BE2C (cell line): ENCODE results near the gene FAM229A.
"Not testable (repeated sequence)": the region's sequence is repeated elsewhere in the genome, so short reads cannot be mapped to it uniquely, and the experiment has no call there.

ENCODE experiments used
- DNase-seq: peaks from one replicate; pipeline ENCODE4 v3.0.0-alpha.2; 2020
- H3K27me3 ChIP-seq: fragments of 250-450 bp; sonication (Bioruptor Pico); 2 replicates; pipeline ENCODE4 v1.5.1; 2020; ENCODE audit warnings: mild to moderate bottlenecking
- H3K36me3 ChIP-seq: fragments of 250-450 bp; sonication (Bioruptor Pico); 2 replicates; pipeline ENCODE4 v1.5.1; 2020; ENCODE audit warnings: mild to moderate bottlenecking
- H3K4me1 ChIP-seq: fragments of 250-450 bp; sonication (Bioruptor Pico); 2 replicates; pipeline ENCODE4 v1.5.1; 2020
- H3K4me3 ChIP-seq: 2 replicates; pipeline ENCODE4 v1.5.1; 2011; ENCODE audit warnings: low read depth, low read length
- H3K9me3 ChIP-seq: fragments of 250-450 bp; sonication (Bioruptor Pico); 2 replicates; pipeline ENCODE4 v1.5.1; 2020
- TF ChIP-seq, protein P1 (sequence below): IDR thresholded peaks from 2 replicates; pipeline ENCODE4 v1.5.1; 2012; ENCODE audit warnings: mild to moderate bottlenecking, low read depth, low read length

Gene FAM229A

DNA sequence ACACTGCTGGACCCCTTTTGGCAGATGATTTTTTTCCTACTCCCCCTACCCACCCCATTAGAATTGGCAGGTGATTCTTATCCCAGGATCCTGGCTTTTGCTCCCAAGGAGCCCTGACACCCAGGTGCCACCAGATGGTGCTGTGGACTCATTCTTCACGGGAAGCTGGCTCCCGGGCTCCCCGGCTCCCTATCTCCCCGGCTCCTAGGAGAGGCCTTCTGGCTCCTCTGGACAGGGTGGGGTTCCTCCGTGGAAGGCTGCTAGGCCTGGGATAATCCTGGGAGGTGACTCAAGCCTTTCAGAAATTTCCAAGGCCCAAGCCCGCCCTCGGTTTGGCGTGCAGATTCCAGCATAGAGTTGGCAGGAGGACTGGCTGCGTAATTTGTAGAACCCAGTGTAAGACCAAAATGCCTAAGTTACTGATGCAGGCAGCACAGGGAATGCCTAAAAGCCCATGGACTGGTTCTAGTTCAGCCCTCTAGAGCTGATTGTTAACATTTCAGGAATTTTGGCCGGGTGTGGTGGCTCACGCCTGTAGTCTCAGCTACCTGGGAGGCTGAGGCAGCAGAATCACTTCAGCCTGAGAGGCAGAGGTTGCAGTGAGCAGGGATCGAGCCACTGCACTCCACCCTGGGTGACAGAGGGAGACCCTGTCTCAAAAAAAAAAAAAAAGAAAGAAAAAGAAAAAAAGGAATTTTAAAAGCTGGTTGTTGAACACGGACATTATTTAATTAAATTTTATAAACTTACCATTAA lies 38.8 kb upstream of the FAM229A start:
- TF ChIP-seq, protein P1, sequence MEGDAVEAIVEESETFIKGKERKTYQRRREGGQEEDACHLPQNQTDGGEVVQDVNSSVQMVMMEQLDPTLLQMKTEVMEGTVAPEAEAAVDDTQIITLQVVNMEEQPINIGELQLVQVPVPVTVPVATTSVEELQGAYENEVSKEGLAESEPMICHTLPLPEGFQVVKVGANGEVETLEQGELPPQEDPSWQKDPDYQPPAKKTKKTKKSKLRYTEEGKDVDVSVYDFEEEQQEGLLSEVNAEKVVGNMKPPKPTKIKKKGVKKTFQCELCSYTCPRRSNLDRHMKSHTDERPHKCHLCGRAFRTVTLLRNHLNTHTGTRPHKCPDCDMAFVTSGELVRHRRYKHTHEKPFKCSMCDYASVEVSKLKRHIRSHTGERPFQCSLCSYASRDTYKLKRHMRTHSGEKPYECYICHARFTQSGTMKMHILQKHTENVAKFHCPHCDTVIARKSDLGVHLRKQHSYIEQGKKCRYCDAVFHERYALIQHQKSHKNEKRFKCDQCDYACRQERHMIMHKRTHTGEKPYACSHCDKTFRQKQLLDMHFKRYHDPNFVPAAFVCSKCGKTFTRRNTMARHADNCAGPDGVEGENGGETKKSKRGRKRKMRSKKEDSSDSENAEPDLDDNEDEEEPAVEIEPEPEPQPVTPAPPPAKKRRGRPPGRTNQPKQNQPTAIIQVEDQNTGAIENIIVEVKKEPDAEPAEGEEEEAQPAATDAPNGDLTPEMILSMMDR, result peak; percentile 82

DNA sequence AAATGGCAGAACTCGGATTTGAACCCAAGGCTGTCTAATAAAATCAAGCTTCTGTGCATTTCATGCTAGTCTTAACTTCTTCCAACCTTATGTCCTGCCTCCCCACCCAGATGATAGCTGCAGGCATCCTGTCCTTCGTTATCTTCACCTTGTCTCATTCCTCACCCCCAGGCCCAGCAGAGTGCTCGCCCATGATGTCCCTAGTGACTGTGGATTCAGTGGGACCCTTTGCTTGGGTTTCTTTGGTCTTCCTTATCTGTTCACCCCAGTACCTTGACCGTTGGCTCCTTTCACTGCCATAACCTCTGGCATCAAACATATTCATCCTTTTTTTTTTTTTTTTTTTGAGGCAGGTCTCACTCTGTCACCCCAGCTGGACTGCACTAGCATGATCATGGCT lies 37.6 kb upstream of the FAM229A start:
- DNase-seq, result no peak
- no peak overlapping the region for H3K4me3 ChIP-seq
- H3K9me3 ChIP-seq, result no peaks in the 10 kb centered on the region
- no peaks in the 10 kb centered on the region for H3K36me3 ChIP-seq
- TF ChIP-seq, protein P1, result no peak
- no peaks in the 10 kb centered on the region for H3K4me1 ChIP-seq
- H3K27me3 ChIP-seq, result no peaks in the 10 kb centered on the region

More for the DNA sequence above, 38.8 kb upstream of the FAM229A start:
- Histone ChIP-seq H3K36me3 (no peaks in the 10 kb centered on the region), H3K4me3 (no peak overlapping the region), H3K27me3 (no peaks in the 10 kb centered on the region), H3K9me3 (no peaks in the 10 kb centered on the region), H3K4me1 (no peaks in the 10 kb centered on the region)
- DNase-seq, result peak; percentile 77

DNA sequence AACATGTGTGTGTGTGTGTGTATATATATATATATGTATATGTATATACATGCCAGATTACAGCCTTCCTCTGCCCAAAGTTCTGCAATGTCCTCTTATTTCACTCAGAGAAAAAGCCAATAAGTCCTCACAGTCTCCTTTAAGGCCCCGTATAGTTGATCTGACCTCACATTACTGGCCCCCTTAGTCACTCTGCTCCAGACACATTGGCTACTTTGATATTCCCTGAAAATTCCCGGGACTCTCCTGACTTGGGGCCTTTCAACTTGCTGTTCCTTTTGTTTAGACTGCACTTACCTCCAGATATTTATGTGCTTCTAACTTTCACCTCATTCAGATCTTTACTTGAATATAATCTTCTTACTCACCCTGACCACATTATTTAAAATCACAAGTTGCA lies 36.1 kb upstream of the FAM229A start:
- no peak overlapping the region for H3K4me3 ChIP-seq
- no peak for DNase-seq
- TF ChIP-seq, protein P1, result no peak
- no peaks in the 10 kb centered on the region for H3K36me3 ChIP-seq
- no peaks in the 10 kb centered on the region for H3K9me3 ChIP-seq
- no peaks in the 10 kb centered on the region for H3K4me1 ChIP-seq
- H3K27me3 ChIP-seq, result no peaks in the 10 kb centered on the region

DNA sequence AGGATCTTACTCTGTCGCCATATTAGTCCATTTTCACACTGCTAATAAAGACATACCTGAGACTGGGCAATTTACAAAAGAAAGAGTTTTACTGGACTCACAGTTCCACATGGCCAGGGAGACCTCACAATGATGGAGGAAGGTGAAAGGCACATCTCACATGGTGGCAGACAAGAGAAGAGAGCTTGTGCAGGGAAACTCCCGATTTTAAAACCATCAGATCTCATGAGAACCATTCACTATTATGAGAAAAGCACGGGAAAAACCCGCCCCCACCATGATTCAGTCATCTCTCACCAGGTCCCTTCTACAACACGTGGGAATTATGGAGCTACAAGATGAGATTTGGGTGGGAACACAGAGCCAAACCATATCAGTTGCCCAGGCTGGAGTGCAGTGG lies 34.2 kb upstream of the FAM229A start:
- not testable (repeated sequence) for H3K27me3 ChIP-seq, H3K9me3 ChIP-seq, H3K4me3 ChIP-seq, DNase-seq, H3K36me3 ChIP-seq, H3K4me1 ChIP-seq

DNA sequence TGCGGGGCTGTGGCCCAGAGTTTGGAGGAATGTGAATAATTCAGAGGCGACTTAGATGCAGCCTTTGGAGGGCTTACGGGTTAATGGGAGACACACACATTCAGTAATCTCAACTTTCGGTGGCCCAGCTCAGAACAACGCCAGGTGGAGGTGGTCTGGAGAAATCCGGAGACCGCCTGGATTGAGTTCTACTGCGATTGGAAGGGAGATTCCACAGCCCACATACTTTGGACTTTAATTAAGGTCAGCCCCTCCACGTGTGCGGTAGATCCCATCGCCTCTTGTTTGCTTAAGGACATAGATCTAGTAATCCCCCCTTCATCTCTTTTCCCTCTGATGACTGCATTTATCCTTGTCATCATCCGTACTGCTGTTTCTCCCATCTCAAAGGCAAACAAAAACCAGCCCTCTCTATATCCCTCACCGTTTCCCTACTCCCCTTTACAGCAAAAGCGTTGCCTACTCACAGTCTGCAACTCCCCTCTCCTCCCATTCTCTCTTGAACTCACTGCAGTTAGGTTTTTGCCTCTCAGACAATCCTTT lies 32.7 kb upstream of the FAM229A start:
- Histone ChIP-seq H3K36me3 (no peaks in the 10 kb centered on the region), H3K4me3 (peak overlapping the region; percentile 83), H3K9me3 (no peaks in the 10 kb centered on the region), H3K4me1 (no peaks in the 10 kb centered on the region), H3K27me3 (no peaks in the 10 kb centered on the region)
- TF ChIP-seq, protein P1, result no peak
- no peak for DNase-seq

DNA sequence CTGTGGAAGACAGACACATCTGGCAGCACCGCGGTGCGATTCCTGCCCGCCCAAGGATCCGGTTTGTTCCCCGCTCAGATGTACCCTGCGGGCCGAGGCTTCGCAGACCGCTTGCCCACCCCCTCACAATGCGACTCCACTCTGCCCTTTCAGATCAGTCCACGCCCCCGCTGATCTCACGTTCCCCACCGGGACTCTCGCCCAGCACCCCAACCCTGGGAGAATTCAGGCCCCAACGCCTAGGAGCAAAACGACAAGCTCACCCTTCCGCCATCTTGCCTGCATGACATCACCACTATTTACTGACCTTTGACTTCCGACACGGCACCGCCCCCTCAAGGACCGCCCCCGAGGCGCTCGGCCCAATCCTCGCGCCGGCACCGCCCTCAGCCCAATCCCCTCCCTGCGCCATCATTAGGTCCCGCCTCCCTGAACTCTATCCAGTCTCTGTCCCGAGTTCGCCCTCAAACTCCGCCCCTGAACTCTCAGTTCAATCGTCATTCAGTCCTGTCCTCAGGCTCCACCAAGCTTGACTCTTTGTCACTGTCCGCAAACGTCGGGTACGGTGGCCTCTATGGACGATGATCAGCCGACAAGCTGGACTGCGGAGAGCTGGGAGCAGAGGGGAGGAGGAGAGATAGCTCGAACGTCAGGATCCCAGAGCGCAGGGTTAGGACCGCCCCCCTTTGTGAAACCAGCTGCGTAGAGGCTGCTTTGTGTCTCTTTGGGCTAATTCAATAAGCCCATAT lies 32.0 kb upstream of the FAM229A start, which contains the start of gene BSDC1:
Gene BSDC1, minus strand, starts transcription at position 301 of the 749 bp plus-strand sequence. Its CDS starts 27 bp downstream, at position 274.
- Histone ChIP-seq H3K36me3 (peaks cover 1% of the 10 kb centered on the region; the same call in 1 of the 2 replicates), H3K4me3 (peak within 1 kb of the TSS; percentile 83), H3K9me3 (no peaks in the 10 kb centered on the region), H3K4me1 (no peaks in the 10 kb centered on the region), H3K27me3 (no peaks in the 10 kb centered on the region)
- TF ChIP-seq, protein P1, result no peak
- peak; percentile 95 for DNase-seq
